DND-41 (cell line): ENCODE data around the gene MGAT5.

Experiments
- ATAC-seq: fragments of 200-7000 bp; cut with Tn5 transposase; 3 replicates; pipeline ENCODE4 v1.9.1; 2021; ENCODE audit warnings: low read depth; ENCODE audit not compliant: insufficient read depth
- DNase-seq: peaks from one replicate; pipeline ENCODE4 v3.0.0-alpha.2; 2020
- H2AFZ ChIP-seq: 2 replicates; pipeline ENCODE4 v1.6.0; 2012; ENCODE audit warnings: low read depth, low read length
- H3K27ac ChIP-seq: 2 replicates; pipeline ENCODE4 v1.5.1; 2012; ENCODE audit warnings: low read length, inconsistent platforms
- H3K27me3 ChIP-seq: fragments of 200-600 bp; sonication (generic); 2 replicates; pipeline ENCODE4 v1.6.0; 2012; ENCODE audit warnings: low read length, mild to moderate bottlenecking, inconsistent platforms; ENCODE audit not compliant: insufficient read depth, poor library complexity
- H3K36me3 ChIP-seq: 2 replicates; pipeline ENCODE4 v1.5.1; 2012; ENCODE audit warnings: low read length, inconsistent platforms; ENCODE audit not compliant: insufficient read depth
- H3K4me1 ChIP-seq: 2 replicates; pipeline ENCODE4 v1.5.1; 2012; ENCODE audit warnings: mild to moderate bottlenecking, low read length; ENCODE audit not compliant: insufficient read depth
- H3K4me2 ChIP-seq: 2 replicates; pipeline ENCODE4 v1.6.0; 2012; ENCODE audit warnings: mild to moderate bottlenecking, moderate library complexity, low read length, inconsistent platforms; ENCODE audit not compliant: insufficient read depth
- H3K4me3 ChIP-seq, 2 experiments: fragments of 200-600 bp in 1 of 2; shearing (Covaris generic) in 1 of 2; 2 replicates each; pipeline ENCODE4 v1.5.1; 2012 to 2016; ENCODE audit warnings: inconsistent platforms in 2 of 2, low read length in 2 of 2, mild to moderate bottlenecking in 2 of 2, low read depth in 1 of 2, moderate library complexity in 1 of 2
- H3K79me2 ChIP-seq: 2 replicates; pipeline ENCODE4 v1.6.0; 2012; ENCODE audit warnings: low read length, inconsistent platforms; ENCODE audit not compliant: insufficient read depth
- H3K9ac ChIP-seq: 2 replicates; pipeline ENCODE4 v1.6.0; 2012; ENCODE audit warnings: low read depth, mild to moderate bottlenecking, inconsistent platforms, low read length, moderate library complexity
- H3K9me3 ChIP-seq: 2 replicates; pipeline ENCODE4 v1.5.1; 2012; ENCODE audit warnings: low read length, moderate library complexity, mild to moderate bottlenecking, inconsistent platforms; ENCODE audit not compliant: insufficient read depth, severe bottlenecking
- H4K20me1 ChIP-seq: 2 replicates; pipeline ENCODE4 v1.6.0; 2012; ENCODE audit warnings: low read length; ENCODE audit not compliant: insufficient read depth
- EZH2 ChIP-seq: IDR thresholded peaks from 3 replicates; pipeline ENCODE4 v1.6.1; 2012; ENCODE audit warnings: borderline replicate concordance, low read depth, mild to moderate bottlenecking, moderate library complexity, low read length, inconsistent platforms; ENCODE audit not compliant: severe bottlenecking
- TF ChIP-seq, protein P1 (sequence below): IDR thresholded peaks from 2 replicates; pipeline ENCODE4 v1.5.1; 2012; ENCODE audit warnings: borderline replicate concordance, low read length, moderate library complexity, mild to moderate bottlenecking; ENCODE audit not compliant: poor library complexity, severe bottlenecking; ENCODE audit errors: extremely low read depth

MGAT5 gene

DNA sequence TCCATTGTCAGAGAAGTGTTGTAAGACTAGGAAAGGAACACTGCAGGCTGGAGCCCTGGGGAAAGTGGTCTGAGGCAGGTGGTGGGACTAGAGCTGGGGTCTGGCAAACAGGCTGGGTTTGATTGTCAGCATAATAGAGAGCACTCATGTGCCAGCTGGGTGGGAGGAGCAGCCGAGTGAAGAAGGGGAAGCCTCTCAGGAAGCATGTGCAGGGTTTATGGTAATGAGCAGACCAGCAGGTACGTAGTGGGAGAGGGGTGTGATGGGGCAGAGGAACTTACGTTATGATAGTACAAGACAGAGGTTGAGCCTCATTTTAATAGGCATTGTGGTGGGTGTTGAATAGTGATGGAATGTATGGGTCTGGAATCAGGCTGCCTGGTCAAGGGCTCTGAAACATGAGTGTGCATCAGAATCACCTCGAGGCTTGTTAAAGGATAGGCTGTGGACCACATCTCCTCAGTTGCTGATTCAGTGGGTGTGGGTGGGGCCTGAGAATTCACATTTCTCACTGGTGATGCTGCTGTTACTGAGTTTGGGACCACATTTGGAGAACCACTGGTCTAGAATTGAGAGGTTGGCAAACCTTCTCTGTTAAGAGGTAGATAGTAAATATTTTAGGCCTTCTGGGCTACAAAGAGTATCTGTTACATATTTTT, 1.7 kb upstream of the MGAT5 start:
- DNase-seq = no peak
- H3K9ac ChIP-seq = no peak overlapping the region
- ATAC-seq = no peak
- no peak overlapping the region for H2AFZ ChIP-seq
- H3K79me2 ChIP-seq = peaks cover 66% of the 10 kb centered on the region
- H3K4me2 ChIP-seq = no peak overlapping the region
- H3K4me1 ChIP-seq = peaks cover 18% of the 10 kb centered on the region
- TF ChIP-seq EZH2 = no peak
- TF ChIP-seq, protein P1, sequence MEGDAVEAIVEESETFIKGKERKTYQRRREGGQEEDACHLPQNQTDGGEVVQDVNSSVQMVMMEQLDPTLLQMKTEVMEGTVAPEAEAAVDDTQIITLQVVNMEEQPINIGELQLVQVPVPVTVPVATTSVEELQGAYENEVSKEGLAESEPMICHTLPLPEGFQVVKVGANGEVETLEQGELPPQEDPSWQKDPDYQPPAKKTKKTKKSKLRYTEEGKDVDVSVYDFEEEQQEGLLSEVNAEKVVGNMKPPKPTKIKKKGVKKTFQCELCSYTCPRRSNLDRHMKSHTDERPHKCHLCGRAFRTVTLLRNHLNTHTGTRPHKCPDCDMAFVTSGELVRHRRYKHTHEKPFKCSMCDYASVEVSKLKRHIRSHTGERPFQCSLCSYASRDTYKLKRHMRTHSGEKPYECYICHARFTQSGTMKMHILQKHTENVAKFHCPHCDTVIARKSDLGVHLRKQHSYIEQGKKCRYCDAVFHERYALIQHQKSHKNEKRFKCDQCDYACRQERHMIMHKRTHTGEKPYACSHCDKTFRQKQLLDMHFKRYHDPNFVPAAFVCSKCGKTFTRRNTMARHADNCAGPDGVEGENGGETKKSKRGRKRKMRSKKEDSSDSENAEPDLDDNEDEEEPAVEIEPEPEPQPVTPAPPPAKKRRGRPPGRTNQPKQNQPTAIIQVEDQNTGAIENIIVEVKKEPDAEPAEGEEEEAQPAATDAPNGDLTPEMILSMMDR = no peak
- H3K4me3 ChIP-seq = no peak overlapping the region
- no peaks in the 10 kb centered on the region for H3K27me3 ChIP-seq
- H3K9me3 ChIP-seq = no peaks in the 10 kb centered on the region
- H3K27ac ChIP-seq = no peak overlapping the region; the same call in 1 of the 2 replicates
- peaks cover 27% of the 10 kb centered on the region; the same call in 1 of the 2 replicates for H4K20me1 ChIP-seq
- peaks cover 25% of the 10 kb centered on the region for H3K36me3 ChIP-seq

DNA sequence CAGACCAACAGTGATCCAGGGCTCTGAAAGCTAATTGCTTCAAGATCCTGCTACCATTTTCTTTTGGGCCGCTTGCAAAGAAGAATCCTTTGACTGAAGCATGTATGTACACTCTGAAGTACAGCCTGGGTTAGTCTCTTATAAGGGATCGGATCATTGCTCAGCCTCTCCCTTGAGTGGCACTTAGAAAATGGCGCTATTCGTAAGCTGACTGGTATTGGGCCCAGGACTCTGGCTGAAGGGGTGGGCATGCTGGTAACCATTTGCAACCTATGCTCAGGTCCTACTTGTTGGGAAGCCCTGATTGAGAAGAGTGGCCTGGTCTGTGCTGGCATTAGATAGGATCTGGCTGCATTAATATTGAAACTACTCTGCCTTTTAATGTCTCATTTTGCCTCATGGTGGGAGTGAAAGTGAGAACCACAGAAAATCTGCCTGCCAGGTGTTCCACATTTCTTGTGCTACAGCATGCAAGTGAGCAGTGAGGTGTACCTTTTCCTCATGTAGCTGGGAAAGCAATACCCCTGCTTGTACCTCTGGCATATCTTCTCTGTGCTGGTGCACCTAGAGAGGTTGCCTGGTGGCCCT, 661 bp upstream of the MGAT5 start:
- Histone ChIP-seq H4K20me1 (peaks cover 22% of the 10 kb centered on the region; the same call in 1 of the 2 replicates), H3K27ac (no peak overlapping the region), H3K36me3 (peaks cover 25% of the 10 kb centered on the region), H3K4me3 (no peak overlapping the region), H2AFZ (no peak overlapping the region), H3K9me3 (no peaks in the 10 kb centered on the region), H3K27me3 (no peaks in the 10 kb centered on the region), H3K79me2 (peaks cover 60% of the 10 kb centered on the region), H3K4me1 (peaks cover 28% of the 10 kb centered on the region), H3K9ac (no peak overlapping the region), H3K4me2 (no peak overlapping the region)
- DNase-seq (no peak), ATAC-seq (no peak)
- TF ChIP-seq, protein P1 = no peak
- no peak for TF ChIP-seq EZH2

DNA sequence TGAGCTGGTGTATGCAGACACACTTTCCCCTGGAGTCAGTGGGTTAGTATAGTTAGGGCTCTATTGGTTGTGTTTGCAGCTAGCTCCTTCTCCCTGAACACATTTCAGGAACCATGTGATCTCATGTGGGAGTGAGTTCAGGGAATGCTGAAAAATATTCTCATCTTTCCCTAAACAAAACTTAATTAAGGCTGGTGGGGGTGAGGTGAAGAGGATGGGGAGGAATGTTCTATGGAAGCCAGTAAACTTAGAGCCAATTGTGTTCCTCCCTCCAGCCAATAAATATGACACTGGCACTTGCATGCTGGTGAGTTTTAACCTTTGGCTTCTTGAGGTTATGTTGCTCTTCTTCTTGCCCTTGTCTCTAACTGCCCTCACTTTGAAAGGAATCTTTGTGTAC, 952 bp downstream of the MGAT5 start:
- Histone ChIP-seq H3K79me2 (peaks cover 55% of the 10 kb centered on the region), H3K4me3 (no peak overlapping the region), H2AFZ (no peak overlapping the region), H3K9ac (no peak overlapping the region), H3K4me1 (peaks cover 42% of the 10 kb centered on the region), H3K27me3 (no peaks in the 10 kb centered on the region), H3K36me3 (peaks cover 25% of the 10 kb centered on the region), H3K27ac (no peak overlapping the region), H4K20me1 (peaks cover 26% of the 10 kb centered on the region), H3K9me3 (no peaks in the 10 kb centered on the region), H3K4me2 (no peak overlapping the region)
- DNase-seq = no peak
- no peak for TF ChIP-seq EZH2
- TF ChIP-seq, protein P1 = no peak
- ATAC-seq = no peak
